SKM-1 treated with dmso at 0.1 percent for 144 hours (cell line): ENCODE results near the gene GUCY1A2.

Experiments
- DNase-seq: peaks from one replicate; lab custom pipeline; 2025; ENCODE audit not compliant: unreplicated experiment; lab: John Stamatoyannopoulos, UW

GUCY1A2 gene

DNA sequence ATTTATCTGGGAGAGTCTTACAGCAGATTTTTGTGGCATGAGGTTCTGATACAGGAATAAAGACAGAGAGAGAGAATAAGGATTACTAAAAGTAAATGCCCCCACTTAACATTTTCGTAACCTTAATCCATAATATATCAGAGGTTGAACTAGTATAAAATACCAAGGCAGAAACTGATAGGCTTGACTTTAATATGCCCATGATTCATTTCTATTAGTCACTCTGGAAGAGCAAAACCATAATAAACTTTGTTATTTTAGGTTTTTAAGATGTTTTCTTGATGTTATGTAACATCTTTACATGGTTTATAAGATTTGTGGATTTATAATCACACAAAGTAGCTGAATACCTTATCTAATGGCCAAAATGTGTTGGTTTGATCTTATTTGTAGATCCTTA, 19.1 kb downstream of the GUCY1A2 start:
- DNase-seq = no peak

- DNase-seq = no peak
Observed at GRCh38 chr11:106998916-106999188, 19.4 kb downstream of the GUCY1A2 start.

DNA sequence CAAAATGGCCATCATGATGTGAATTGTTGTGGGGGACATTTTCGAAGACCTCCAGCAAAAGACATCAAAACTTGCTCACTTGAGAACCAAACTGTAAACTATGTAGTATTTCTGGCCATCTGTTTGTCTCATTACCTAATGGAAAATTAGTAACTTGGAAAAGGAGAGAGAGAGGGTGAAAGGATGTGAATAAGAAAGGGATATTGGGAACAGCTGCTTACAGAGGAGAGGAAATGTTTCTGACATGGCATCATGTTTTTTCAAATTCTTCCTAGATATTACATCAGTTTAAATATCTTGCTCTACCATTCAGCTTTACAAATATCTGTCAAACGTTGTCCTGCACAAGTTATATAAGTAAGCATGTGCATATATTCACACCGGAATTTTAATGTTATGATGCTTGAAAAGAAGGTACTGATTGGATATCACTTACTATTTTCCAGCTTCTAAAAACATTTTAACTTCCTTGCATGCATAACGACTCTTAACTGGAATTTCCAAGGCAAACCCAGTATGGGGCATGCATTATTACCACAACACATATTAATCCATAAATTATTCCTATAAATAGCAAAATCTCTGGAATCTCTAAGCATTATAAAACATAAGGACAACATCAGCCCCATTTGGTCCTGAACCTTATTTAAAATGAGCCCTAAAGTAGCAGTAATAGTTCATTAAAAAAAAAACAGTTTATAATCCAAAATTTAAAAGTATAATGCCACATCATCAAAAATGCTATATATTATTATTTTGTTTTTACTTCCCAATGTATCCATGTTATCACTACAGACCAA, 20.0 kb downstream of the GUCY1A2 start:
- DNase-seq = no peak

- DNase-seq = no peak
Observed at GRCh38 chr11:106997227-106997626, 21.0 kb downstream of the GUCY1A2 start.

DNA sequence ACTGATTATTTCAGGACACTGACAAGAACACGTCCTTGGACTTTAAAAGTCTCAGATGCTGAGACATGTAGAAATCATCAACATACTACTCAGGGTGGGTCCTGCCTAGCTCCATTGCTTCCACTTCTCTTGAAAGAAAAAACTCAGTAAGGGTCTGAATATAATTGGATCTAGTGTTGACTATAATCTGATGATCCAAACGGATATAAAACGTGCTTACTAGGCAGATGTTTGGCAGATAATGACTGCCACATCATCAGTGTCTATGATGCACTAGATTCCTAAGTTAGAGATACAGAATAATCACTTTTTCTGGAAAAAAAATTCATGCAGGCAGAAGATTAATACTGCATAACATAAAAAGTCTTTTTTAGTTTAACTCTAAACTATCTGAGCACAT, 21.6 kb downstream of the GUCY1A2 start:
- no peak for DNase-seq

- no peak for DNase-seq
Observed at GRCh38 chr11:106990331-106990730, 27.9 kb downstream of the GUCY1A2 start.

DNA sequence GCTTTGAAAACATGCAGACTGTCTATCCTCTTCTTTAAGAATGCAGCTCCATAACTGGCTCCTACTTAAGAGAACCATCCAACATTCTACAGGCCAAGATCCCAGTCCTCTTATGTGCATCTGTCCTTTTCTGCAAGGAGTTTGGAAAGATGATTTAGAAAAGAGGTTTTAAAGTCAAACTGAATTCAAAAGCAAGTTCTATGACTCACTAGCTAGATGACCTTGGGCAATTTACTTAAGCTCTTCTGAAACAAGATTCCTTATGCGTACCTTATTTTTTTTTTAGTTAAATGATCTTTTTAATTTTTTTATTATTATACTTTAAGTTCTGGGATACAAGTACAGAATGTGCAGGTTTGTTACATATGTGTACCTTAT, 29.2 kb downstream of the GUCY1A2 start:
- DNase-seq = no peak

DNA sequence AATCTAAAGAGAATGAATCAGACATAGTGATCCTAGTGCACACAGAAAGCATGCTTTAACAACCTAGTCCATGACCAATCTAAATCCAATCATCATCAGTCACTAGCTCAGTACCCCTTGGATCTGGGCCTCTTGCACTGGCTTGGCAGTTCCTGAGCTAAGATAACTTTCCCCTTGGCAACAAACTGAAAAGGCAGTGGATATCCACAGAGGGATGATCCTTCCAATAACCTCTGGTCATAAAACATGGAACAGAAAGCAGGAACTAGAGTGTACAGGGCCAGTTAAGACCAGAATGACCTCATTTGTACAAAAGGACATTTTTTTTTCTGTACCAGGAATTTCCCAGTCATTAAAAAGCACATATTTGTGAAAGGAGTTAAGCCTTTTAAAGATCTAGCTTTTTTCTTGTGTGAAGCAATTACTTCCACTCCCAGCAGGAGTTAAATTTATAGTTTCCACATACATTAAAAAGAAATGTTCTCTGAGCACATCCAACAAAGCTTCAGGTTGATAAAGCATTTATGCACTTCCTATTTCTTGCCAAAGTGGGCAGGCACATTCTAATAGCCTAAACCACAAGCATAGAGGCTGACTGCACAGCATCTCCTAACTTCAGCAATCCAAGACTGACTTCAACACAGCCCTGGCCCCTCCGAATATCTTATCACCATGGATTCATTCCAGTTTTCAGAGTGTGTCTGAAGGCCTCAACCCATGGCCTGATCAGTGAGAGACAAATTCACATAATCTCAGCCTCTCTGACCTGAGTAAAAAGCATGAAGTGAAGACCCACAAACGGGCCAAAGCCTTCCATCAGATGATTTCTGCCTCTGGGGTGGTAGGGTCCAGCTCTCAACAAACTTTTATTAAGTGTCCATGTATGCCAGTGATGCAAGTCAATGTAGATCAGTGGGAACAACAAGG, 29.9 kb downstream of the GUCY1A2 start:
- DNase-seq = peak; percentile 33

GRCh38 chr11:106986673-106987072, 31.6 kb downstream of the GUCY1A2 start:
- DNase-seq = no peak

- no peak for DNase-seq
Observed at GRCh38 chr11:106986261-106986660, 32.0 kb downstream of the GUCY1A2 start.

DNA sequence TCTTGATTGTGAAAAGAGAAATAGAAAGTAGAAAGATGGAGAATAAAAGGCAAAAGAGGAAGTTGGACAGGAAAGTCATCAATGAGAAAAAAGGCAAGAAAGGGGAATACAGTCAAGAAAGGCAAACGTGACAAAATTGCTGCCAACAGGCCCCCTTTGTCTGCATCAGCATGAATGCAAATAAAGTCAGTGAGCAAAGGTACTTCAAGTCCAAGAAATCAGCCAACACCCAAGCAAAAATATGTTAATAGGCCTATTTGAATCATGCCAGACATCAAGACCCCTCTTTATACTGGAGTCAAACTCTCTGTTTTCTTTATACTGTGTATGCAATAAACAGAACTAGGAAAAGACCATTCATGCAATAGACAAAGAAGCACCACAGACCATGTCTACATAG, 34.3 kb downstream of the GUCY1A2 start:
- no peak for DNase-seq

GRCh38 chr11:106983261-106983660, 35.0 kb downstream of the GUCY1A2 start:
- DNase-seq = no peak

DNA sequence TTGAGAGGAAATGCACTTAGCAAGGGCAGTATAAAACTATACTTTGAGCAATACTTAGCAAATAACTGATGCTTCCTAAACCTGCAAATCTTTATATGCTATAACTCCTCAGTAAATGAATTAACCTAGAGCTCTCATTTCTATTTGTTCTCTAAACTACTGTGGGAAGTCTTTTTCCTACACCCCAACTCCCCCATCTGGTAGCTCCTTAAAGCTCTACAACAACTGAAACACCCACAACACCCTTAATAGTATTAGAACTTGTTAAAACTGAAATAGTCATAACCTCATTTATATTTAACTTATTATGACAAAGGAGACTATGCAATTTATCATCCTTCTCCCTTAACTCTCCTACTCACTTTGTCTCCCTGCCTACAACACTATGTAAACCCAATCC, 43.4 kb downstream of the GUCY1A2 start:
- no peak for DNase-seq

- DNase-seq = no peak
Observed at GRCh38 chr11:106971864-106972263, 46.4 kb downstream of the GUCY1A2 start.

DNA sequence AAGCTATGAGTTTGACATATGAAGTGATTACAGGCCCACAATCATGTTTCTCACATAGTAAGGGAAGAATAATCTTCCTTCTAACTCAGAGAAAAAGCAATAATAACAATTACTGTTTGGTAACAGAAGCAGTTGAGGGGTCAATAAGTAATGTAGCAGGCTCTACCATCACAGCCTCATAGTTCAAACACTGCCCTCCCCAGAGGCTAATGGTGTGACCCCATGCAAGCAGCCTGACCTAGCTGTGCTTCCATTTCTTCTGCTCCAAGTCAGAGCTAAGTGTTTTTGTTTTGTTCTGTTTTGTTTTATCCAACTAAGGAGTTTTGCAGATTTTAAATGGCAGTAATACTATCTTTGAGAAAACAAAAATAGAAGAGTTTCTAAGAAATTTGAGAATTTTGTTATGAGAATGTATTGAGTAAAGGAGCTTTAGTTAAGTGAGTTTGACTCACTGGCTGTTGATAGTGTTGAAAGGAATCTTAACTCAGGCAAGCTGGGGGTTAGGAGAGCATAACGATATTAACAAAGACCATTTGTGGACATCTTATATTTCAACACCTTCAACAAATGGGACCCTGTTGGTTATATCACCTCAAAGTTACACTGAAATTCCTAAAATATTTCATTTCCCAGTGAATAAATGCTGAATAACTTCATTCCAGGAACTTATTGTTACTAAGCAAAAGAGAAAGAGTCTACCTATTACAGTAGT, 48.5 kb downstream of the GUCY1A2 start:
- DNase-seq = no peak

GRCh38 chr11:106962995-106963394, 55.3 kb downstream of the GUCY1A2 start:
- no peak for DNase-seq

DNA sequence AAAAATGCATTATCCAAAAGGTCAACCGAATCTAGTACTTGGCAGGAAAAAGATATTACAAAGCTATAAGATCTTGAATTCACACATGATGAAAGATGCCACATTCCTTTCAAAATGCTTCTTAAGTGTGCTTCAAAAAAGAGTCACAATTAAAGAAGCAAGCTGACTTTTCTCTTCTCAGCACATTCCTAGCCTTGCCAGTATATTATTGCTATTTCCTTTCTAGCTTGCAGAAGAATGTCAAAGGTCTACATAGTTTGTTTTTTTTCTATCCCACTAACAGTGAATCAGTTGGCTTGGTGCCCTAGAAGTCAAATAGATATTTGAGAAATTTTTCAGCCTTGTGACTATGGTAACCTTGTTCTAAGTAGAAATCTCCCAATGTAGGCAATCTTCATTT, 56.8 kb downstream of the GUCY1A2 start:
- DNase-seq = no peak

- DNase-seq = no peak
Observed at GRCh38 chr11:106961048-106961447, 57.2 kb downstream of the GUCY1A2 start.

DNA sequence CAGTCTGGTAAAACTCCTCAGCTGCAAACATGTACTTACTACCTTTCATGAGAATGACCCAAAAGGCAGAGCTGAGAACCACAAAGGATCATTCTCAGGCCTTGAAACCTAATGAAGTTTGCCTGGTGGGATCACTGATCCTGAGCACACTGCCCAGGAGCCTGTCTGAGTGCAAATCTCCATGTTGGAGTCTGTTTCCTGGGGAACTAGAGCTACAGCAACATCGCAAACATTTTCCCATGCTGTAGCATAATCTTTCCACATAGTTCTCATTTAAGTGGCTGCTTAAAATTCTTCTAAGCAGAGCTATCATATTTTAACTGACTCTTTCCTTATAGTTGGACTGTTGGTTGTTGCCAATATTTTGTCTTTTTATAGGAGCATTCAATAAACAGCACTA, 58.5 kb downstream of the GUCY1A2 start:
- DNase-seq = no peak

GRCh38 chr11:106959386-106959785, 58.9 kb downstream of the GUCY1A2 start:
- no peak for DNase-seq

DNA sequence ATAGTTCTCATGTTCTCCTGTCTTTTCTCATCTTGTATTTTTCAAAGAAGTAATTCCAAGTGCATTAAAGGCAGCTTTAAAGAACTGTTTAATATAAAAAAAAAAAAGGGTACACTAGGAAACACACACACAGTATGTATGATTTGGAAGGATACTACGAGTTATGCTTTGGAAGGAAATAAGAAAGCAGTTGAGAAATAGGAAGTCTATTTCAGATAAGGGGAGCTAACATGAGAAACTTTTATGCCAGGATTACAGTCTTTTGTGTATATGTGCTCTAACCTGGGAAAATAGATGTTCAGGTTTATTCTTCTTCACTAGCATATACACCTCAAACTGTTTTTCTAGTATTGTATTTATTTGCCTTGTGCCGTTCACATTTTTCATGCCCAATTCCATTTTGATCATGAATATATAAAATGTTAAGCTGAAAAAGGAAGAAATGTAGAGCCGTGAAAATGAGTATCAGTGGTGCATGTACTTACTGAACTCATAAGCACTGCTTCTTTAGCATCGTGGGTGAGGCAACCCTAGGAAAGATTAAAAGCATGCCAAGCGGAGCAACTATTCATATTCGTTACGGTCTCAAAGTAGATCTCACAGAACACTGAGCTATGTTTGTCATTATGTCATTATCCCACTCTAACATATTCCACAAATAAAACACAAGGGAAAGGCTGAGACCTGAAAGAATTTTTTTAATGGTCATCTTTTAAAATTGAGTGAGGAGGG, 59.6 kb downstream of the GUCY1A2 start:
- DNase-seq = no peak
